GM12892 (cell line): Measurements from ENCODE around the gene FBXO8.

Source experiments
- POLR2A ChIP-seq: IDR thresholded peaks from 2 replicates; pipeline ENCODE4 v1.6.1; 2011; ENCODE audit warnings: low read depth, low read length, control low read depth
- POLR2AphosphoS5 ChIP-seq: IDR thresholded peaks from 2 replicates; pipeline ENCODE4 v1.6.1; 2011; ENCODE audit warnings: low read depth, low read length, control low read depth

- TF ChIP-seq POLR2AphosphoS5, result no peak
- TF ChIP-seq POLR2A, result no peak
These were observed 17.6 kb downstream of the FBXO8 start for GRCh38 chr4:174265916-174266315.
